GM12801 (cell line): ENCODE data around the gene CYP4F3.

Source experiments
- TF ChIP-seq, protein P1 (sequence below): IDR thresholded peaks from one replicate; pipeline ENCODE4 v1.5.1; 2011; ENCODE audit warnings: control low read depth; ENCODE audit not compliant: insufficient read length; ENCODE audit errors: extremely low read depth

The CYP4F3 gene

DNA sequence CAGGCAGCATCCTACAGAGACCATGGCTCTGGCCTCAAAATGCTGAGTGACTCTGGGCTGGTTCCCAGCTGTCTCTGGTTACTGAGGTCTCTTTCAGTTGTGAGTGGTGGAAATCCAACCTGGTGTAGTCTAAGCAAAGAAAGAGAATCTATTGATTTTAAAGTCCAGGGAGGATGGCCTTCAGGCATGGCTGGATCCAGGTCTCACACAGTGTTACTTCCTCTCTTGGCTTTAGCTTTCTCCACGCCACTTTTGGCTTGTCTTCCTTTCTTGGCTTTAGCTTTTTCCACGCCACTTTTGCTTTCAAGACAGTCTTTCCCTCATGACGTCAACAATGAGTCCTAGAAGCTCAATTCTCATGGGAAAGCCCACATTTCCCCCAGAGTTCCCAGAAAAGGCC is 4.1 kb downstream of the CYP4F3 start:
- TF ChIP-seq, protein P1, sequence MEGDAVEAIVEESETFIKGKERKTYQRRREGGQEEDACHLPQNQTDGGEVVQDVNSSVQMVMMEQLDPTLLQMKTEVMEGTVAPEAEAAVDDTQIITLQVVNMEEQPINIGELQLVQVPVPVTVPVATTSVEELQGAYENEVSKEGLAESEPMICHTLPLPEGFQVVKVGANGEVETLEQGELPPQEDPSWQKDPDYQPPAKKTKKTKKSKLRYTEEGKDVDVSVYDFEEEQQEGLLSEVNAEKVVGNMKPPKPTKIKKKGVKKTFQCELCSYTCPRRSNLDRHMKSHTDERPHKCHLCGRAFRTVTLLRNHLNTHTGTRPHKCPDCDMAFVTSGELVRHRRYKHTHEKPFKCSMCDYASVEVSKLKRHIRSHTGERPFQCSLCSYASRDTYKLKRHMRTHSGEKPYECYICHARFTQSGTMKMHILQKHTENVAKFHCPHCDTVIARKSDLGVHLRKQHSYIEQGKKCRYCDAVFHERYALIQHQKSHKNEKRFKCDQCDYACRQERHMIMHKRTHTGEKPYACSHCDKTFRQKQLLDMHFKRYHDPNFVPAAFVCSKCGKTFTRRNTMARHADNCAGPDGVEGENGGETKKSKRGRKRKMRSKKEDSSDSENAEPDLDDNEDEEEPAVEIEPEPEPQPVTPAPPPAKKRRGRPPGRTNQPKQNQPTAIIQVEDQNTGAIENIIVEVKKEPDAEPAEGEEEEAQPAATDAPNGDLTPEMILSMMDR: no peak

DNA sequence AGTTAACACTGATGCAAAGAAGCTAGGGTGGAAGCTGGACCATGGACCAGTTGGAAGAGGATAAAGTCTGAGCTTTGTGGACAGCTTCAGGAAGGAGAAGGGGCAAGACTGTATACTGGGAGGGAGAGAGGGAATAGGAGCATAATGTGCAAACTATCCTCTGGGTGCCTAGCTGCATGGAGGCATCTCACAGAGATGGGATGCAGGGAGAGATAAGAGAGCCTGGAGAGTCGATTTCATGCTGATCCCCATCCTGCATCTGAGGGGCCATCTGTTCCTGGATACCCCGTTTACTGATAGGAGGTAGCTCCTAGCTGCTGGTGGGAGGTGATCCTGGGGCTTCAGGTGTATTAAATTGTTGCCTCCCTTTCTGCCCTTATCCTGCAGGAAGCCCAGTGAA is 8.8 kb downstream of the CYP4F3 start:
- TF ChIP-seq, protein P1: no peak

DNA sequence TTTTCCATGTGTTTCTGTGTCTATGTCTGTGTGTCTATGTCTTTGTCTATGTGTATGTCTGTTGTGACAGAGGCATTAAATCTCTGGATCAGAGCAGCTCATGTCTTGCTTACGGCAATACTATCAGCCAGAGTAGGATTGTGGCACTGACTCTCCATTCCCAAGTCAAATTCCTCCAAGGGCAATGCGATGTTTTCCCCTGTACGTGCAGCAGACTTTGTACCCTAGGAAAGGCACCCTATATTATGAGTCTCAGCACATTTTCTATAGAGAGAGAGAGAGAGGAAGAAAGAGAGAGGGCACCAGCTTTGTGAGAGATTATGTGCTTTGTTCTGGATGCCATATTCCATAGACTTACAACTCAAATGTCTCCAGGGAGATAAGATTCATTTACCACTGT is 11.1 kb downstream of the CYP4F3 start:
- TF ChIP-seq, protein P1: no peak

DNA sequence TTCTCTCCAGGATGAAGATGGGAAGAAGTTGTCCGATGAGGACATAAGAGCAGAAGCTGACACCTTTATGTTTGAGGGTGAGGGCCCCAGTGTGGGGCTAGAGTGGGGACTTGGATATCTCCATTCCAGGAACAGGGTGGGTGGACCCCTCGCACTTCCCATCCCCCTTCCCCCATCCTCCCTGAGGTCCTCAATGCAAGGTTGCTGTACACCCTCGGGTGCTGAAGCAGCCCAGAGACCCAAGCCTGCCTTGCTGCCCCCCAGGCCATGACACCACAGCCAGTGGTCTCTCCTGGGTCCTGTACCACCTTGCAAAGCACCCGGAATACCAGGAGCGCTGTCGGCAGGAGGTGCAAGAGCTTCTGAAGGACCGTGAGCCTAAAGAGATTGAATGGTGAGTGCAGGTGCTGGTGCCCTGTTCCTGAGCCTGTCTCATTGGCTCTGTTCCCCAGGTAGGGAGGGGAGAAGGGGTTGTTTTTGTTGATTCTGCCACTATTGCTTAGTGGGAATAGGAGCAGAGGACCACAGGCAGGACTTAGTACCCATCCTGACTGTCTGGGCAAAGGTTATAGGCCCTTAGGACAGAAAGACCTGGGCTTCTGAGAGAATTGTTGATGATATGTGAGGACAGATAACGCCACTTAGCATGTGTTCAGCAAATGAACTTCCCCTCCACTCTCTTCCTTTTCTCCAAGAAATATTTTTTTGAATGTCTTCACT is 12.0 kb downstream of the CYP4F3 start:
- TF ChIP-seq, protein P1: no peak

DNA sequence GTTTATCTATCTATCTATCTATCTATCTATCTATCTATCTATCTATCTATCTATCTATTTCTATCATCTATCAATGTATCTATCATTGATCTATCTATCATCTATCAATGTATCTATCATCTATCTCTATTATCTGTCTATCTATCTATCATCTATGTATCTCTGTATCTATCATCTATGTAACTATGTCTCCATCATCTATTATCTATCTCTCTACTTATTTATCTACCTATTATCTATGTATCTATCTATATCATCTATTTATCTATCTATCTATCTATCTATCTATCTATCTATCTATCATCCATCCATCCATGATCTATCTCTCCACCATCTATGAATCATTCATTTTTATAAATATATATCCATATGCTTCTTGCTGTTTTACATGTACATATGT is 15.8 kb downstream of the CYP4F3 start:
- TF ChIP-seq, protein P1: no peak

DNA sequence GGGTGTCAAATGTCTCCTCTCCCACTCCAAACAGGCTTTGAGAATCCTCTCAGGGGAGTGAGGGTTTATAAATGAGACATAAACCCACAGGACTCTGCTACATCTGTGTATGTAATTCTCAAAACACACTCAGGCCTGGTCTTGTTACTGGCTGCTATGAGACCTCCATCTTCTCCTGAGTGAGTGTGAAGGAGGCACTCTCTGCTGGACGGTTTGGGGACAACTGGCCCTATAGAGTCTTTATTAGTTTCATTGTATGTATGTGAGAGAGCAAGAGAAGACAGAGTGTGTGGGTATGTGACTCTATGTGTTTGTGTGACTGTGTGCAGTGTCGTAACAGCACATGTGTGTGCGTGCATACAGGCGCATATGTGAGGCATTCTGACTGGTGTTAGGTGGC is 22.6 kb downstream of the CYP4F3 start:
- TF ChIP-seq, protein P1: no peak

DNA sequence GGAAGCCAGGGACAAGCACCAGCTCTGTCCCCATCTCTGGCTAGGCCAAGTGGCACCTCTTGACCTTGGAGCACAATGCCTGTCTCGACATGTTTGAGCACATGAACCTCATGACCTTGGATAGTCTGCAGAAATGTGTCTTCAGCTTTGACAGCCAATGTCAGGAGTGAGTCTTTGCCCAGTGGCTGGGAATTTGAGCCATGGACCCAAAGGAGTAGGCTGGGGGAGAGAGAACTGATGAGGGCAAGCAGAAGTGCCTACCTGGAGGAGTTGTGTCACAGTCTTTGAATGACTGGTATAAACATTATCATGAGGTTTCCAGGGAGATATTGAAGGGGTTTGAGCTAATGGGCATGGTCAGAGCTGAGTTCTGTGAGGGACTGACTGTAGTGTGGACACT is 25.5 kb downstream of the CYP4F3 start:
- TF ChIP-seq, protein P1: no peak
